Ishikawa (cell line): ENCODE measurements around the gene GLIPR1L1.

ENCODE experiments used
- CEBPB ChIP-seq: IDR thresholded peaks from 2 replicates; pipeline ENCODE4 v1.6.1; 2012
- EGR1 ChIP-seq: IDR thresholded peaks from 2 replicates; pipeline ENCODE4 v1.6.1; 2012
- EP300 ChIP-seq: IDR thresholded peaks from 2 replicates; pipeline ENCODE4 v1.6.1; 2012; ENCODE audit warnings: borderline replicate concordance
- NFIC ChIP-seq: IDR thresholded peaks from 2 replicates; pipeline ENCODE4 v1.6.1; 2012
- RAD21 ChIP-seq: IDR thresholded peaks from 2 replicates; pipeline ENCODE4 v1.6.1; 2012; ENCODE audit warnings: low read depth
- TAF1 ChIP-seq: IDR thresholded peaks from 2 replicates; pipeline ENCODE4 v1.6.1; 2012; ENCODE audit warnings: low read depth, mild to moderate bottlenecking
- TEAD4 ChIP-seq: IDR thresholded peaks from 2 replicates; pipeline ENCODE4 v1.6.1; 2012
- YY1 ChIP-seq: IDR thresholded peaks from 2 replicates; pipeline ENCODE4 v1.6.1; 2012; ENCODE audit warnings: low read depth
- TF ChIP-seq, protein P1 (sequence below): IDR thresholded peaks from 2 replicates; pipeline ENCODE4 v1.6.1; 2012

- no peak for TF ChIP-seq TAF1
- TF ChIP-seq NFIC, result no peak
- TF ChIP-seq CEBPB, result no peak
- no peak for TF ChIP-seq RAD21
- TF ChIP-seq EP300, result no peak
- TF ChIP-seq YY1, result no peak
- no peak for TF ChIP-seq EGR1
- TF ChIP-seq, protein P1, sequence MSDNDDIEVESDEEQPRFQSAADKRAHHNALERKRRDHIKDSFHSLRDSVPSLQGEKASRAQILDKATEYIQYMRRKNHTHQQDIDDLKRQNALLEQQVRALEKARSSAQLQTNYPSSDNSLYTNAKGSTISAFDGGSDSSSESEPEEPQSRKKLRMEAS, result no peak
- no peak for TF ChIP-seq TEAD4
Observed at GRCh38 chr12:75374971-75375370, 40.5 kb downstream of the GLIPR1L1 start.
